Caco-2 (cell line): ENCODE measurements around the gene GAS6. TPM values are rescaled to one million over a fixed set of nuclear protein-coding genes. Genes with fewer than 3 reads are reported as not detected.

Experiments used
- BruUV-seq: library from RNA; stranded (reverse); fragments of 400-500 nt; replicated peaks from 2 replicates; lab custom pipeline; 2021; lab: Mats Ljungman, UMichigan
- CTCF ChIA-PET: fragments of 300-600 bp; sonication (Branson Sonifier 250); formaldehyde crosslinking; loops from one replicate; lab custom pipeline; 2022; ENCODE audit warnings: antibody characterized with exemption; lab: Charles Lee
- POLR2A ChIA-PET: fragments of 300-600 bp; sonication (Branson Sonifier 250); formaldehyde crosslinking; loops from one replicate; lab custom pipeline; 2022; ENCODE audit warnings: antibody characterized with exemption; lab: Charles Lee
- DNase-seq, 2 experiments: peaks; one replicate each; pipeline versions ENCODE4 v3.0.0 to v3.0.0-alpha.2; 2020 to 2022
- H3K27me3 ChIP-seq: replicated peaks from 2 replicates; pipeline ENCODE4 v1.6.0; 2011; ENCODE audit warnings: low read length; ENCODE audit not compliant: control insufficient read depth, insufficient read depth
- H3K36me3 ChIP-seq: 2 replicates; pipeline ENCODE4 v1.5.1; 2011; ENCODE audit warnings: low read length; ENCODE audit not compliant: control insufficient read depth, insufficient read depth
- H3K4me1 ChIP-seq: fragments of 250-450 bp; sonication (Bioruptor Pico); 2 replicates; pipeline ENCODE4 v1.5.1; 2020; ENCODE audit warnings: mild to moderate bottlenecking
- H3K4me3 ChIP-seq: 2 replicates; pipeline ENCODE4 v1.5.1; 2011; ENCODE audit warnings: low read depth, mild to moderate bottlenecking, control low read depth, low read length
- H3K9me3 ChIP-seq: fragments of 250-450 bp; sonication (Bioruptor Pico); 2 replicates; pipeline ENCODE4 v1.5.1; 2020; ENCODE audit warnings: mild to moderate bottlenecking, moderate library complexity
- H3K27ac Mint-ChIP-seq: one replicate; pipeline ENCODE4 v1.8.0; 2022; ENCODE audit warnings: mixed read lengths; ENCODE audit not compliant: unreplicated experiment
- H3K27me3 Mint-ChIP-seq: one replicate; pipeline ENCODE4 v1.8.0; 2022; ENCODE audit warnings: mixed read lengths; ENCODE audit not compliant: insufficient read depth, unreplicated experiment
- H3K36me3 Mint-ChIP-seq: one replicate; pipeline ENCODE4 v1.8.0; 2022; ENCODE audit warnings: mild to moderate bottlenecking, mixed read lengths; ENCODE audit not compliant: insufficient read depth, unreplicated experiment
- H3K4me1 Mint-ChIP-seq: one replicate; pipeline ENCODE4 v1.8.0; 2022; ENCODE audit warnings: low read depth, mixed read lengths; ENCODE audit not compliant: unreplicated experiment
- H3K4me3 Mint-ChIP-seq: one replicate; pipeline ENCODE4 v1.8.0; 2022; ENCODE audit warnings: mild to moderate bottlenecking, moderate library complexity, mixed read lengths; ENCODE audit not compliant: unreplicated experiment
- H3K9me3 Mint-ChIP-seq: one replicate; pipeline ENCODE4 v1.8.0; 2022; ENCODE audit warnings: mixed read lengths; ENCODE audit not compliant: unreplicated experiment
- CTCF ChIP-seq, 2 experiments: fragments of 200-600 bp in 1 of 2; IDR thresholded peaks; 1 replicate in 1 of 2; 2 replicates in 1 of 2; pipeline versions ENCODE4 v1.5.1 to v1.8.0; 2011 to 2022; ENCODE audit warnings: antibody characterized with exemption in 1 of 2, control low read depth in 1 of 2, inconsistent platforms in 1 of 2, low read depth in 1 of 2, low read length in 1 of 2, mild to moderate bottlenecking in 1 of 2, moderate library complexity in 1 of 2; ENCODE audit not compliant: insufficient read depth in 1 of 2, severe bottlenecking in 1 of 2, unreplicated experiment in 1 of 2
- intact Hi-C: fragments of 100-400 bp; cut with micrococcal nuclease; formaldehyde crosslinking; loops from one replicate; pipeline ENCODE4 v1.10.0; 2022; ENCODE audit not compliant: unreplicated experiment
- total RNA-seq: library from RNA; stranded (reverse); gene quantifications from 2 replicates; pipeline ENCODE4 v1.2.3, GENCODE V29; 2022

GAS6 gene
- total RNA-seq, 1 experiment from 2014 or later, result 34.8 TPM

- POLR2A ChIA-PET, result no interaction called here
- no TSS peak for BruUV-seq
- intact Hi-C loops, result no loop called here
- no peak for TF ChIP-seq CTCF (IDR thresholded peaks at IDR 0.05; ENCODE audit: insufficient read depth in 1 of 2, low read depth in 1 of 2, low read length in 1 of 2, severe bottlenecking in 1 of 2, unreplicated experiment in 1 of 2)
- no peak for DNase-seq
- Mint-ChIP-seq H3K4me3 (no peak overlapping the region), H3K36me3 (no peaks in the 10 kb centered on the region), H3K4me1 (no peaks in the 10 kb centered on the region), H3K9me3 (no peaks in the 10 kb centered on the region), H3K27me3 (no peaks in the 10 kb centered on the region), H3K27ac (no peak overlapping the region)
- Histone ChIP-seq H3K9me3 (no peaks in the 10 kb centered on the region), H3K27me3 (no peaks in the 10 kb centered on the region), H3K4me3 (no peak overlapping the region), H3K4me1 (no peaks in the 10 kb centered on the region), H3K36me3 (no peaks in the 10 kb centered on the region)
- CTCF ChIA-PET, result no interaction called here
These were observed 62.5 kb downstream of the GAS6 start for GRCh38 chr13:113801289-113801961.

GRCh38 chr13:113800576-113800926 lies 63.3 kb downstream of the GAS6 start:
- H3K27ac Mint-ChIP-seq, result no peak overlapping the region
- Histone ChIP-seq H3K4me1 (no peaks in the 10 kb centered on the region), H3K27me3 (no peaks in the 10 kb centered on the region), H3K36me3 (no peaks in the 10 kb centered on the region), H3K4me3 (no peak overlapping the region), H3K9me3 (no peaks in the 10 kb centered on the region)
- no peaks in the 10 kb centered on the region for H3K9me3 Mint-ChIP-seq
- intact Hi-C loops, result no loop called here
- BruUV-seq, result no TSS peak
- TF ChIP-seq CTCF (IDR thresholded peaks at IDR 0.05; ENCODE audit: insufficient read depth in 1 of 2, low read depth in 1 of 2, low read length in 1 of 2, severe bottlenecking in 1 of 2, unreplicated experiment in 1 of 2), result no peak
- no peak for DNase-seq
- H3K4me3 Mint-ChIP-seq, result no peak overlapping the region
- ChIA-PET CTCF (no interaction called here), POLR2A (no interaction called here)
- no peaks in the 10 kb centered on the region for H3K36me3 Mint-ChIP-seq
- H3K27me3 Mint-ChIP-seq, result no peaks in the 10 kb centered on the region
- H3K4me1 Mint-ChIP-seq, result no peaks in the 10 kb centered on the region

GRCh38 chr13:113798200-113798811 lies 65.6 kb downstream of the GAS6 start:
- Histone ChIP-seq H3K9me3 (no peaks in the 10 kb centered on the region), H3K4me3 (no peak overlapping the region), H3K36me3 (no peaks in the 10 kb centered on the region), H3K27me3 (no peaks in the 10 kb centered on the region), H3K4me1 (peaks cover 3% of the 10 kb centered on the region; the same call in 1 of the 2 replicates)
- H3K4me1 Mint-ChIP-seq, result no peaks in the 10 kb centered on the region
- no peaks in the 10 kb centered on the region for H3K9me3 Mint-ChIP-seq
- no peak for DNase-seq
- no TSS peak for BruUV-seq
- CTCF ChIA-PET, result no interaction called here
- POLR2A ChIA-PET, result no interaction called here
- no peaks in the 10 kb centered on the region for H3K36me3 Mint-ChIP-seq
- intact Hi-C loops, result no loop called here
- no peaks in the 10 kb centered on the region for H3K27me3 Mint-ChIP-seq
- no peak for TF ChIP-seq CTCF (IDR thresholded peaks at IDR 0.05; ENCODE audit: insufficient read depth in 1 of 2, low read depth in 1 of 2, low read length in 1 of 2, severe bottlenecking in 1 of 2, unreplicated experiment in 1 of 2)
- H3K27ac Mint-ChIP-seq, result no peak overlapping the region
- H3K4me3 Mint-ChIP-seq, result no peak overlapping the region
